Measurements from ENCODE around the gene TDP1. TPM values are rescaled to one million over a fixed set of nuclear protein-coding genes. Genes with fewer than 3 reads are reported as not detected.

Gene TDP1
- total RNA-seq, 1 donor from 2014 or later = 63.4 TPM

GRCh38 chr14:89992273-89992672 is 36.5 kb downstream of the TDP1 start:
- no peaks in the 10 kb centered on the region for H3K79me2 ChIP-seq (ENCODE audit: low read depth)
- H3K27ac Mint-ChIP-seq = no peak overlapping the region
- H3K4me3 Mint-ChIP-seq = no peak overlapping the region
- H3K9me3 Mint-ChIP-seq = no peaks in the 10 kb centered on the region
- no peak overlapping the region for H2AFZ ChIP-seq (replicated peaks)
- no peak overlapping the region for H3K27ac ChIP-seq
- H3K4me1 Mint-ChIP-seq = no peaks in the 10 kb centered on the region
- no peaks in the 10 kb centered on the region for H3K9me3 ChIP-seq (ENCODE audit: low read depth)
- peaks cover 26% of the 10 kb centered on the region for H3K36me3 ChIP-seq
- DNase-seq (ENCODE audit: low spot score) = no peak
- H3K4me2 ChIP-seq = no peak overlapping the region
- H3K4me3 ChIP-seq = no peak overlapping the region
- no peaks in the 10 kb centered on the region for H3K4me1 ChIP-seq
- H3K36me3 Mint-ChIP-seq = peaks cover 34% of the 10 kb centered on the region
- H4K20me1 ChIP-seq (ENCODE audit: low read depth) = no peaks in the 10 kb centered on the region
- H3K27me3 Mint-ChIP-seq (ENCODE audit: insufficient read depth, low read depth) = no peaks in the 10 kb centered on the region
- H3F3A ChIP-seq (ENCODE audit: low read depth) = no peaks in the 10 kb centered on the region
- TF ChIP-seq EZH2phosphoT487 (IDR thresholded peaks at IDR 0.05) (no peak), CTCF (IDR thresholded peaks at IDR 0.05) (no peak), EZH2 (IDR thresholded peaks at IDR 0.05) (no peak)
- H3K9ac ChIP-seq = no peak overlapping the region
- no peaks in the 10 kb centered on the region for H3K27me3 ChIP-seq

GRCh38 chr14:89996963-89997362 is 41.2 kb downstream of the TDP1 start:
- no peaks in the 10 kb centered on the region for H3K4me1 ChIP-seq
- no peak overlapping the region for H3K9ac ChIP-seq
- H2AFZ ChIP-seq (replicated peaks) = no peak overlapping the region
- H3K27ac ChIP-seq = no peak overlapping the region
- H3K27me3 ChIP-seq = no peaks in the 10 kb centered on the region
- no peak overlapping the region for H3K4me3 ChIP-seq
- H3K9me3 Mint-ChIP-seq = no peaks in the 10 kb centered on the region
- DNase-seq (ENCODE audit: low spot score) = no peak
- H3F3A ChIP-seq (ENCODE audit: low read depth) = no peaks in the 10 kb centered on the region
- peaks cover 27% of the 10 kb centered on the region for H3K36me3 ChIP-seq
- no peak for TF ChIP-seq EZH2 (IDR thresholded peaks at IDR 0.05)
- no peaks in the 10 kb centered on the region for H3K4me1 Mint-ChIP-seq
- peaks cover 31% of the 10 kb centered on the region for H3K36me3 Mint-ChIP-seq
- H3K27ac Mint-ChIP-seq = no peak overlapping the region
- H3K27me3 Mint-ChIP-seq (ENCODE audit: insufficient read depth, low read depth) = peaks cover 2% of the 10 kb centered on the region
- H3K9me3 ChIP-seq (ENCODE audit: low read depth) = no peaks in the 10 kb centered on the region
- no peaks in the 10 kb centered on the region for H3K79me2 ChIP-seq (ENCODE audit: low read depth)
- H3K4me3 Mint-ChIP-seq = no peak overlapping the region
- peaks cover 5% of the 10 kb centered on the region for H4K20me1 ChIP-seq (ENCODE audit: low read depth)
- no peak overlapping the region for H3K4me2 ChIP-seq

GRCh38 chr14:90000935-90001334 is 45.2 kb downstream of the TDP1 start:
- H3K27ac Mint-ChIP-seq = no peak overlapping the region
- peaks cover 2% of the 10 kb centered on the region for H3K27me3 Mint-ChIP-seq (ENCODE audit: insufficient read depth, low read depth)
- H3K4me1 Mint-ChIP-seq = no peaks in the 10 kb centered on the region
- Histone ChIP-seq H4K20me1 (ENCODE audit: low read depth) (peaks cover 5% of the 10 kb centered on the region), H3K27me3 (no peaks in the 10 kb centered on the region), H3K4me3 (no peak overlapping the region), H2AFZ (replicated peaks) (no peak overlapping the region), H3F3A (ENCODE audit: low read depth) (no peaks in the 10 kb centered on the region), H3K36me3 (peaks cover 8% of the 10 kb centered on the region), H3K4me2 (no peak overlapping the region), H3K4me1 (no peaks in the 10 kb centered on the region), H3K9me3 (ENCODE audit: low read depth) (no peaks in the 10 kb centered on the region), H3K9ac (no peak overlapping the region), H3K79me2 (ENCODE audit: low read depth) (no peaks in the 10 kb centered on the region), H3K27ac (no peak overlapping the region)
- TF ChIP-seq EZH2 (IDR thresholded peaks at IDR 0.05) (no peak), EZH2phosphoT487 (IDR thresholded peaks at IDR 0.05) (no peak), CTCF (IDR thresholded peaks at IDR 0.05) (no peak)
- no peaks in the 10 kb centered on the region for H3K9me3 Mint-ChIP-seq
- no peak for DNase-seq (ENCODE audit: low spot score)
- no peak overlapping the region for H3K4me3 Mint-ChIP-seq
- peaks cover 15% of the 10 kb centered on the region for H3K36me3 Mint-ChIP-seq

GRCh38 chr14:90003526-90004307 is 48.0 kb downstream of the TDP1 start:
- no peaks in the 10 kb centered on the region for H3F3A ChIP-seq (ENCODE audit: low read depth)
- H3K36me3 Mint-ChIP-seq = peaks cover 12% of the 10 kb centered on the region
- no peaks in the 10 kb centered on the region for H3K36me3 ChIP-seq
- H3K9ac ChIP-seq = no peak overlapping the region
- no peak overlapping the region for H3K4me3 Mint-ChIP-seq
- peaks cover 2% of the 10 kb centered on the region for H3K27me3 Mint-ChIP-seq (ENCODE audit: insufficient read depth, low read depth)
- no peak overlapping the region for H3K4me3 ChIP-seq
- peaks cover 5% of the 10 kb centered on the region for H4K20me1 ChIP-seq (ENCODE audit: low read depth)
- no peak overlapping the region for H3K4me2 ChIP-seq
- H3K4me1 ChIP-seq = no peaks in the 10 kb centered on the region
- H3K4me1 Mint-ChIP-seq = no peaks in the 10 kb centered on the region
- no peak overlapping the region for H3K27ac ChIP-seq
- H3K27me3 ChIP-seq = no peaks in the 10 kb centered on the region
- no peak for DNase-seq (ENCODE audit: low spot score)
- H3K9me3 Mint-ChIP-seq = no peaks in the 10 kb centered on the region
- H3K79me2 ChIP-seq (ENCODE audit: low read depth) = no peaks in the 10 kb centered on the region
- TF ChIP-seq CTCF (IDR thresholded peaks at IDR 0.05) = no peak
- TF ChIP-seq EZH2phosphoT487 (IDR thresholded peaks at IDR 0.05) = no peak
- no peak for TF ChIP-seq EZH2 (IDR thresholded peaks at IDR 0.05)
- no peak overlapping the region for H3K27ac Mint-ChIP-seq
- H2AFZ ChIP-seq (replicated peaks) = no peak overlapping the region
- H3K9me3 ChIP-seq (ENCODE audit: low read depth) = no peaks in the 10 kb centered on the region

Measured in neural progenitor cell (in vitro differentiated cells).